AG09309 (cell line): Measurements from ENCODE around the gene KDM5A.

ENCODE experiments used
- DNase-seq: peaks from one replicate; pipeline ENCODE4 v3.0.0-alpha.2; 2010; ENCODE audit warnings: low read depth
- H3K4me3 ChIP-seq: 2 replicates; pipeline ENCODE4 v1.5.1; 2011; ENCODE audit warnings: mild to moderate bottlenecking, low read depth, low read length, moderate library complexity; ENCODE audit not compliant: control insufficient read depth
- TF ChIP-seq, protein P1 (sequence below): IDR thresholded peaks from 2 replicates; pipeline ENCODE4 v1.5.1; 2011; ENCODE audit warnings: mild to moderate bottlenecking, low read depth, low read length, inconsistent platforms; ENCODE audit not compliant: insufficient read depth, control insufficient read depth; ENCODE audit errors: missing control alignments

The KDM5A gene

DNA sequence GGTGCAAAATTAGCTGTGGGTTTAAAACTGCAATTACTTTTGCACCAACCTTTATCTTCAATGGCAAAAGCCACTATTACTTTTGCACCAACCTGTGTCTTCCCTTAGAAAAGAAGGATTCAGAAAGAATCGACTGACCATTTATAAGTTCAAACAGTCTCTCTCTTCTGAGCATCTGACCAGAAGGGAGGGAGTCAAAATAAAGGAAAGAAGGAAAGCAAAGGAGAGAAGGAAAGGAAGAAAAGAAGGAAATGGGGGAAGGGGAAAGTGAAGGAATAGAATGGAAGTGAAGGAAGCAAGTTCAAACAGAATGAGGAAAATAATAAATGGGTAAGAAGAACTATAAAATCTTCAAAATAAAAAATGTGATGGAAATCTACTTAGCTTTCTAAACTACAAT lies 57.8 kb downstream of the KDM5A start:
- H3K4me3 ChIP-seq: no peak overlapping the region
- no peak for DNase-seq
- TF ChIP-seq, protein P1, sequence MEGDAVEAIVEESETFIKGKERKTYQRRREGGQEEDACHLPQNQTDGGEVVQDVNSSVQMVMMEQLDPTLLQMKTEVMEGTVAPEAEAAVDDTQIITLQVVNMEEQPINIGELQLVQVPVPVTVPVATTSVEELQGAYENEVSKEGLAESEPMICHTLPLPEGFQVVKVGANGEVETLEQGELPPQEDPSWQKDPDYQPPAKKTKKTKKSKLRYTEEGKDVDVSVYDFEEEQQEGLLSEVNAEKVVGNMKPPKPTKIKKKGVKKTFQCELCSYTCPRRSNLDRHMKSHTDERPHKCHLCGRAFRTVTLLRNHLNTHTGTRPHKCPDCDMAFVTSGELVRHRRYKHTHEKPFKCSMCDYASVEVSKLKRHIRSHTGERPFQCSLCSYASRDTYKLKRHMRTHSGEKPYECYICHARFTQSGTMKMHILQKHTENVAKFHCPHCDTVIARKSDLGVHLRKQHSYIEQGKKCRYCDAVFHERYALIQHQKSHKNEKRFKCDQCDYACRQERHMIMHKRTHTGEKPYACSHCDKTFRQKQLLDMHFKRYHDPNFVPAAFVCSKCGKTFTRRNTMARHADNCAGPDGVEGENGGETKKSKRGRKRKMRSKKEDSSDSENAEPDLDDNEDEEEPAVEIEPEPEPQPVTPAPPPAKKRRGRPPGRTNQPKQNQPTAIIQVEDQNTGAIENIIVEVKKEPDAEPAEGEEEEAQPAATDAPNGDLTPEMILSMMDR: no peak

DNA sequence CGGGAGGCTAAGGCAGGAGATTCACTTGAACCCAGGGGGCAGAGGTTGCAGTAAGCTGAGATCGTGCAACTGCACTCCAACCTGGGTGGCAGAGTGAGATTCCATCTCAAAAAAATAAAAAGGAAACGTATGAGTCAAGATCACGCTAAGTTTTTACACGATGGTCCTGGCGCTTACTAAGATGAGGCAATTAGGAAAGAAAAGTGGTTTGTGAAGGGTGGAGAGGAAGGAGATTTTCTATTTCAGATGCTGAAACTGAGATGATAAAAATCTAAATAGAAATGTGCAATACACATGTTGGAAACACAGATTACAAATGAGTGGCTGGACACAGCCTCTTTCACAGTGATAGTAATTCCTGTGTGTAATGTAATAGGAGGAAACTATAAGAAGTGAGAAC lies 63.2 kb downstream of the KDM5A start:
- TF ChIP-seq, protein P1: no peak
- no peak overlapping the region for H3K4me3 ChIP-seq
- no peak for DNase-seq

DNA sequence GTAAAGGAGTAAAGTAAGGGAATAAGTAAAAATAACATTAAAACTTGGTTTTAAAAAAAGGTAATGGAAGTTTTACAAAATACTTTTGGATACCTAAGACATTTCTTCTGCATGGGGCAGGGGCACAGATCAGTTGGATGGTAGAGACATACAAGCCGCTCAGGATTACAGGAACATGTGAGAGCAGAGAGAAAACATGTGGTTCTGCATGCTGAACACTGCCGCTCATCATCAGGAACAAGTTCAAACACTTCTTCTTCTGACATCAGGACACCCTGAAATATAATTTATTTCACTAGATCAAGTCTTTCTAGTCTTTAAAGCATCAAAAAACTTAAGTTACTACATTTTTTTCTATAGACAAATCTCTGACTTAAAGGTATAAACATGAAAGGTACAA lies 65.6 kb downstream of the KDM5A start:
- no peak overlapping the region for H3K4me3 ChIP-seq
- TF ChIP-seq, protein P1: no peak
- DNase-seq: no peak

DNA sequence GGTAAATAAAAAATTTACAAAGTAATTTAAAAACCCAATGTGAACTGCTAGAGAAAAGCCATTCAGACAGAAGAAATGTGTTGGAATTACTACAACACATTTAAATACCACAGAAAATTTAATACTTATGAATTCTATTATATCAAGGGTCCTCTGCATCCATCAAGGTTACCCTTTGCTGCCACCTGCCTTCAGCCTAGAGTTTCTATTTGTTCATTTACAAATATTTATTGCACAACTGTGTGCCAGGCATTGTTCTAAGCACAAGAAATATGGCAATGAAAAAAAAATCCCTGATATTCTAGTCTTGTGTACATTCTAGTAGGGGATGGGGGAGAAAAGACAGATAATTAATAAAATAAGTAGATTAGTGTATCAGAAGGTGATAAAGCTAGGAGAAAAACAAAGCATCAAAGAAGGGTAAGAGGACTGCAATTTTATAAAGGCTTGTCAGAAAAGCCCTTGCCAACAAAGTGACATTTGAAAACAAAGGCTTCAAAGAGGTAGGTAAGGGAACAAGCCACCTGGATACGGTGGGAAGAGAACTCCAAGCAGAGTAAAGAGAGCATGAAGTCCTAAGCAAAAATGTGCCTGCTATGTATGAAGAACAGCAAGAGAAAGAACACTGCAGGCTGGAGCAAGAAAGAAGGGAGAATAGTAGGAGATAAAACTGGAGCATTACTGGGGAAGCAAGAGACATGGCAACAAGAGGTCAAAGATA lies 67.4 kb downstream of the KDM5A start:
- TF ChIP-seq, protein P1: no peak
- no peak for DNase-seq
- no peak overlapping the region for H3K4me3 ChIP-seq

DNA sequence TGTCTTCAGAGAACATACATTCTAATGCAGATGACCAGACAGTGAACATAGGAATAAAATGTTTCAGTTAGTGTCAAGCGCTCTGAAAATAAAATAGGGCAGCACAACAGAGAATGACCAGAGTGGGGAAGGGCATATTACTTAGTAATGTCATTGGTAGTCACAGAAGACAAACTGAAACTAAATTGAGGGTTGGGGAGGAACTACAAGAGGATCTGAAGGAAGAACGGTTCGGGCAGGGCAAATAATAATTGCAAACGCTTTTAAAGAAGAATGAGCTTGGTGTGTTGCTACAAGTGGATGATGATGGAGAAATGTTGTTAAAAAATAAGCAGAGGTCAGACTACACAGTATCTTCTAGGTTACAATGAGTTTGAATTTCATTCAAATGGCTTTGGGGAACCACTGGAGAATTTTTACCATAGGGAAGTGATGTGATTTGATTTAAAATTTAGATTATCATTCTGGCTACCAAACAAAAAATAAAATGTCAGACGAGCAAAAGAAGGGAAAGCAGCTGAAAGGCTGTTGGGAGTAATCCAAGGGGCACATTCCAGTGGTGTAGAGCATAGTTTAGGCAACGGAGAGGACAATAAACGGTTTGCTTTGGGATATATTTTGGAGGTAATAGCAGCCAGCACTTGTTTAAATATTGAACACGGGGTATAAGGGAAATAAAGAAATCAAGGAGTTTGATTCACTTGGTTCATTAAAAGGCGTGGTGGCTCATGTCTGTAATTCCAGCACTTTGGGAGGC lies 70.2 kb downstream of the KDM5A start:
- H3K4me3 ChIP-seq: no peak overlapping the region
- no peak for DNase-seq
- TF ChIP-seq, protein P1: no peak

DNA sequence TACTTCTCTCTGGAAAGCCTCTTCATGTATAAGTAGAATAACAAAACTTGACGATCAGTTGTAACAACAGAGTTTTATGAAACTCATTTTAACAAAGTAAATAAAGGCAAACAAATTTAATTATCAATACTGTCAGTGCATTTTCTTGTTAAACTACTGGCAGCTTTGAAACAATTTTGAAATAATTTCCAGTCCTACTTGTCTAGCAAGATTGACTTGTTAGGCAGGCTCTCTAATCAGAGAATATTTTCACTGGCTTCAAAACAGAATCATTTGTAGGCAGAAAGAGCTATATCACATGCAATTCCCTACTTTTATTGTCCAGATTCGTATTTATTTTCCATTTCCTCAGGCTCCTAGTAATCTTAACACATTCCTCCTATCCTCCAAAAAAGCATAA lies 80.6 kb downstream of the KDM5A start:
- H3K4me3 ChIP-seq: no peak overlapping the region
- DNase-seq: no peak
- TF ChIP-seq, protein P1: no peak
